HUES48 (cell line): ENCODE results near the gene KDM2A.

Experiments used
- H3K27ac ChIP-seq: one replicate; pipeline ENCODE4 v1.7.0; 2013; ENCODE audit warnings: low read depth, low read length, inconsistent platforms
- H3K27me3 ChIP-seq: 2 replicates; pipeline ENCODE4 v1.6.1; 2013; ENCODE audit warnings: mild to moderate bottlenecking, low read length; ENCODE audit not compliant: control insufficient read depth, insufficient read depth
- H3K36me3 ChIP-seq: 2 replicates; pipeline ENCODE4 v1.6.1; 2013; ENCODE audit warnings: low read length; ENCODE audit not compliant: control insufficient read depth, insufficient read depth
- H3K4me1 ChIP-seq: 2 replicates; pipeline ENCODE4 v1.6.1; 2013; ENCODE audit warnings: mild to moderate bottlenecking, low read length; ENCODE audit not compliant: control insufficient read depth, insufficient read depth
- H3K4me3 ChIP-seq: 2 replicates; pipeline ENCODE4 v1.5.1; 2013; ENCODE audit warnings: mild to moderate bottlenecking, low read depth, low read length
- H3K9ac ChIP-seq: 2 replicates; pipeline ENCODE4 v1.6.1; 2013; ENCODE audit warnings: mild to moderate bottlenecking, low read depth, low read length, moderate library complexity
- H3K9me3 ChIP-seq: 2 replicates; pipeline ENCODE4 v1.6.1; 2013; ENCODE audit warnings: low read length; ENCODE audit not compliant: control insufficient read depth, insufficient read depth

The KDM2A gene

GRCh38 chr11:67300256-67300755 is 181.2 kb downstream of the KDM2A start:
- H3K36me3 ChIP-seq = peaks cover 30% of the 10 kb centered on the region
- no peaks in the 10 kb centered on the region for H3K9me3 ChIP-seq
- no peak overlapping the region for H3K9ac ChIP-seq
- no peaks in the 10 kb centered on the region for H3K27me3 ChIP-seq
- no peak overlapping the region for H3K27ac ChIP-seq
- H3K4me3 ChIP-seq = no peak overlapping the region
- peaks cover 12% of the 10 kb centered on the region for H3K4me1 ChIP-seq

- Histone ChIP-seq H3K9ac (no peak overlapping the region), H3K27me3 (no peaks in the 10 kb centered on the region), H3K27ac (no peak overlapping the region), H3K9me3 (no peaks in the 10 kb centered on the region), H3K4me1 (peaks cover 12% of the 10 kb centered on the region), H3K36me3 (peaks cover 30% of the 10 kb centered on the region), H3K4me3 (no peak overlapping the region)
These were observed 181.8 kb downstream of the KDM2A start for GRCh38 chr11:67300756-67301312.

- Histone ChIP-seq H3K9ac (no peak overlapping the region), H3K4me3 (peak overlapping the region; percentile 86; the same call in 1 of the 2 replicates), H3K27ac (no peak overlapping the region), H3K4me1 (peaks cover 12% of the 10 kb centered on the region), H3K9me3 (no peaks in the 10 kb centered on the region), H3K36me3 (peaks cover 30% of the 10 kb centered on the region), H3K27me3 (no peaks in the 10 kb centered on the region)
These were observed 182.4 kb downstream of the KDM2A start for GRCh38 chr11:67301313-67301921.

GRCh38 chr11:67301951-67302516 is 183.0 kb downstream of the KDM2A start:
- Histone ChIP-seq H3K4me3 (peak overlapping the region; percentile 86), H3K27me3 (no peaks in the 10 kb centered on the region), H3K9ac (no peak overlapping the region), H3K27ac (peak overlapping the region; percentile 57), H3K4me1 (peaks cover 12% of the 10 kb centered on the region), H3K9me3 (no peaks in the 10 kb centered on the region), H3K36me3 (peaks cover 26% of the 10 kb centered on the region)

GRCh38 chr11:67302571-67303131 is 183.6 kb downstream of the KDM2A start:
- Histone ChIP-seq H3K9ac (peak overlapping the region; percentile 56), H3K9me3 (no peaks in the 10 kb centered on the region), H3K36me3 (peaks cover 26% of the 10 kb centered on the region), H3K4me1 (peaks cover 12% of the 10 kb centered on the region), H3K4me3 (peak overlapping the region; percentile 86), H3K27ac (peak overlapping the region; percentile 57), H3K27me3 (no peaks in the 10 kb centered on the region)

GRCh38 chr11:67303132-67303834 is 184.2 kb downstream of the KDM2A start, which contains the start of gene SSH3:
SSH3 (plus strand) TSS chr11:67303530; CDS start chr11:67303626, 96 bp downstream.
- peaks cover 12% of the 10 kb centered on the region for H3K4me1 ChIP-seq
- peak within 1 kb of the TSS; percentile 86 for H3K4me3 ChIP-seq
- H3K27ac ChIP-seq = peak within 1 kb of the TSS; percentile 57
- no peaks in the 10 kb centered on the region for H3K9me3 ChIP-seq
- peak within 1 kb of the TSS; percentile 56 for H3K9ac ChIP-seq
- H3K27me3 ChIP-seq = no peaks in the 10 kb centered on the region
- H3K36me3 ChIP-seq = peaks cover 28% of the 10 kb centered on the region

- H3K27me3 ChIP-seq = no peaks in the 10 kb centered on the region
- H3K4me1 ChIP-seq = peaks cover 12% of the 10 kb centered on the region
- H3K9ac ChIP-seq = no peak overlapping the region
- H3K4me3 ChIP-seq = peak overlapping the region; percentile 86
- no peaks in the 10 kb centered on the region for H3K9me3 ChIP-seq
- peak overlapping the region; percentile 18 for H3K27ac ChIP-seq
- peaks cover 29% of the 10 kb centered on the region for H3K36me3 ChIP-seq
These were observed 184.9 kb downstream of the KDM2A start for GRCh38 chr11:67303835-67304411.

- no peaks in the 10 kb centered on the region for H3K9me3 ChIP-seq
- H3K27ac ChIP-seq = no peak overlapping the region
- no peak overlapping the region for H3K9ac ChIP-seq
- peaks cover 28% of the 10 kb centered on the region for H3K36me3 ChIP-seq
- H3K27me3 ChIP-seq = no peaks in the 10 kb centered on the region
- peaks cover 12% of the 10 kb centered on the region for H3K4me1 ChIP-seq
- H3K4me3 ChIP-seq = peak overlapping the region; percentile 86
These were observed 185.5 kb downstream of the KDM2A start for GRCh38 chr11:67304511-67305113.

- Histone ChIP-seq H3K9me3 (no peaks in the 10 kb centered on the region), H3K9ac (no peak overlapping the region), H3K4me3 (no peak overlapping the region), H3K27me3 (no peaks in the 10 kb centered on the region), H3K36me3 (peaks cover 18% of the 10 kb centered on the region), H3K27ac (no peak overlapping the region), H3K4me1 (peaks cover 6% of the 10 kb centered on the region; the same call in 1 of the 2 replicates)
These were observed 187.9 kb downstream of the KDM2A start for GRCh38 chr11:67306769-67307544.
